Measurements from ENCODE around the gene GBX1.

The GBX1 gene

GRCh38 chr7:151110941-151111645 lies 56.4 kb downstream of the GBX1 start:
- DNase-seq = peak; percentile 26 to 86

DNA sequence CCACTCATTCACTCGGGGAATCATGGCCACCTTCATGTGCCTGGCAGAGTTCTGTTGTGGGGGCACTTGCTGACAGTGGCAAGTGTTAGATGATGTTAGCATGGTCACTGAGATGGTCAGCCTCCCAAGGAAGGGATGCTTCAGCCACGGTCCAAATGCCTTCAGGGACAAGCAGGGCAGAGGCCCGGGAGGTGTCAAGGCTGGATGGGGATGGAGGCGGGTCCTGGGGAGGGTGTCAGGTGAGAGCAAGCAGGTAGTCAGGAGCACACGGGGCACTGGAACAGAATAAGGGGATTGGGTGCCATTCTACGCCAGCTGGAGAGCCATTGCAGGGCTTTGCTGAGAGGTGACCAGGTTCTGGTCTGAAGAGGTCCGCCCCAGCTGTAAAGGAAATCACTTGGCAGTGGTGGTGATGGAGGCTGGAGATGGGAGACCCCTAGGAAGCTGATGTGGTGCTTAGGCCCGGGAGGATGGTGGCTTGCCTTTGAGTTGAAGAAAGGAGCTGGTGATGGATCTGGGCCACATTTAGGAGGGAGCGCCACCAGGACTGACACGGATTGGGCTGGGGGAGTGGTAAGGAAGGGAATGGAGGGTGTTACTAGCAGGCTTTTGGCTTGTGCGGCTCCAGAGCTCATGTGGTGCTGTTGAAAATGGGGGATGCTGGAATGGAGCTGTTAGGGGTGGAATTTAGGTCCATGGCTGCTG lies 57.1 kb downstream of the GBX1 start:
- DNase-seq = no peak

- DNase-seq = no peak
Measured at GRCh38 chr7:151109094-151110048, 58.1 kb downstream of the GBX1 start.

- no peak for DNase-seq
Measured at GRCh38 chr7:151107882-151108281, 59.6 kb downstream of the GBX1 start.

GRCh38 chr7:151104411-151105235 lies 62.9 kb downstream of the GBX1 start:
- DNase-seq = no peak

DNA sequence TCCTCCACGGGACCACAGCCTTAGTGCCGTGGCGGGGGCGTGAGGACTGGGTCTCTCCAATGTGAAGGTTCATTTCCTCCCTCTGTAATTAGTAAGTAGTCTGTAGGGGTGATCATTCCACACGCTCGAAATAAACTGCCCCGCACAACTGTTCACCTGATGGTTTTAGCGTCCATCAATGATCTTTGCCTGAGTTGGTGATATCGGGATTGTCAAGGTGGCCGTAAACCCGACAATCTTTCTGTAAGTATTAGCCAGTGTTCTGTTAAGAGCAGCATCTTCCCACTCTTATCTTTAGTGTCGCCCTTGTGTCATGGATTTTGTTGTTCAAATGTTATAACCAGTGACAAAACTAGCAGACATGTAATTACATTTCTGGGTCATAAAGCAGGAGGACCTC lies 63.5 kb downstream of the GBX1 start:
- no peak for DNase-seq

DNA sequence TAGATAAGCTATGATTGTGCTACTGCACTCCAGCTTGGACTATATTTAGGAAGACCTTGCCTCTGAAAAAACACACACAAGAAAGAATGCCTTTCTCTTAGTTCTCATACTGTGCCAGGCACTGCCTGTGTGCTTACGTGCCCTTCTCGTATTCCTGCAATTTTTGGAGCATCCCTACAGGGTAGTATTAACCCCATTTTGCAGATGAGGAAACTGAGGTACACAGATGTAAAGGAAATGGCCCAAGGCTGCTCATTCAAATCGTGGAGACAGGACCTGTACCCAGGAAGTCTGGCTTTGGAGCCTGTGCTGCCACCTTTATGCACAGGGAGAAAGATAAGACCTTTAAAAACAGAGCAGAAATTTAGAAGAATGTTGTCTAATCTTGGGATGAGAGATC lies 64.5 kb downstream of the GBX1 start:
- no peak for DNase-seq

GRCh38 chr7:151101621-151102396 lies 65.7 kb downstream of the GBX1 start:
- no peak for DNase-seq

GRCh38 chr7:151100921-151101320 lies 66.6 kb downstream of the GBX1 start:
- no peak for DNase-seq

- no peak for DNase-seq
Measured at GRCh38 chr7:151099486-151100211, 67.8 kb downstream of the GBX1 start.

Measured in NCI-H526 (cell line).